ENCODE results near the gene CTIF.

CTIF gene

GRCh38 chr18:48824231-48824970, 285.6 kb downstream of the CTIF start:
- Histone ChIP-seq H3K36me3 (replicated peaks; ENCODE audit: insufficient read depth, low read length) (no peaks in the 10 kb centered on the region), H3K9me2 (replicated peaks; ENCODE audit: insufficient read depth, low read length) (no peaks in the 10 kb centered on the region), H3K27ac (ENCODE audit: low read length) (no peak overlapping the region), H3K4me3 (ENCODE audit: low read length) (no peak overlapping the region), H3K4me1 (ENCODE audit: low read length) (peaks cover 4% of the 10 kb centered on the region; the same call in 1 of the 2 replicates), H3K79me2 (ENCODE audit: low read length) (no peaks in the 10 kb centered on the region), H3F3A (ENCODE audit: insufficient read depth, low read length) (no peaks in the 10 kb centered on the region), H4K20me1 (ENCODE audit: insufficient read depth, low read length) (no peaks in the 10 kb centered on the region), H2AFZ (ENCODE audit: low read length) (no peak overlapping the region), H3K9ac (ENCODE audit: low read length) (no peak overlapping the region), H3K27me3 (replicated peaks; ENCODE audit: insufficient read depth, low read length) (no peaks in the 10 kb centered on the region), H3K9me3 (replicated peaks; ENCODE audit: insufficient read depth, low read length) (no peaks in the 10 kb centered on the region), H3K4me2 (ENCODE audit: low read depth, low read length) (no peak overlapping the region)
- no peak for DNase-seq
- no peak for TF ChIP-seq EZH2phosphoT487 (IDR thresholded peaks at IDR 0.05; ENCODE audit: low read length)
- TF ChIP-seq EZH2 (optimal IDR thresholded peaks at IDR 0.05; ENCODE audit: low read depth, low read length), result no peak
- no peak for TF ChIP-seq CTCF (IDR thresholded peaks at IDR 0.05; ENCODE audit: low read length)

- H3K4me3 ChIP-seq (ENCODE audit: low read length), result no peak overlapping the region
- H3K79me2 ChIP-seq (ENCODE audit: low read length), result no peaks in the 10 kb centered on the region
- no peak overlapping the region for H3K9ac ChIP-seq (ENCODE audit: low read length)
- TF ChIP-seq EZH2phosphoT487 (IDR thresholded peaks at IDR 0.05; ENCODE audit: low read length), result no peak
- TF ChIP-seq EZH2 (optimal IDR thresholded peaks at IDR 0.05; ENCODE audit: low read depth, low read length), result no peak
- no peak for TF ChIP-seq CTCF (IDR thresholded peaks at IDR 0.05; ENCODE audit: low read length)
- H4K20me1 ChIP-seq (ENCODE audit: insufficient read depth, low read length), result no peaks in the 10 kb centered on the region
- H3K27me3 ChIP-seq (replicated peaks; ENCODE audit: insufficient read depth, low read length), result no peaks in the 10 kb centered on the region
- H3K9me3 ChIP-seq (replicated peaks; ENCODE audit: insufficient read depth, low read length), result no peaks in the 10 kb centered on the region
- H3F3A ChIP-seq (ENCODE audit: insufficient read depth, low read length), result no peaks in the 10 kb centered on the region
- DNase-seq, result no peak
- no peak overlapping the region for H2AFZ ChIP-seq (ENCODE audit: low read length)
- no peak overlapping the region for H3K4me2 ChIP-seq (ENCODE audit: low read depth, low read length)
- H3K36me3 ChIP-seq (replicated peaks; ENCODE audit: insufficient read depth, low read length), result no peaks in the 10 kb centered on the region
- H3K9me2 ChIP-seq (replicated peaks; ENCODE audit: insufficient read depth, low read length), result no peaks in the 10 kb centered on the region
- peaks cover 4% of the 10 kb centered on the region; the same call in 1 of the 2 replicates for H3K4me1 ChIP-seq (ENCODE audit: low read length)
- H3K27ac ChIP-seq (ENCODE audit: low read length), result no peak overlapping the region
Measured at GRCh38 chr18:48825101-48825745, 286.4 kb downstream of the CTIF start.

- H3K27ac ChIP-seq (ENCODE audit: low read length), result no peak overlapping the region
- no peaks in the 10 kb centered on the region for H3F3A ChIP-seq (ENCODE audit: insufficient read depth, low read length)
- H3K9ac ChIP-seq (ENCODE audit: low read length), result no peak overlapping the region
- H3K9me3 ChIP-seq (replicated peaks; ENCODE audit: insufficient read depth, low read length), result no peaks in the 10 kb centered on the region
- no peaks in the 10 kb centered on the region for H4K20me1 ChIP-seq (ENCODE audit: insufficient read depth, low read length)
- TF ChIP-seq EZH2phosphoT487 (IDR thresholded peaks at IDR 0.05; ENCODE audit: low read length), result no peak
- no peak for TF ChIP-seq EZH2 (optimal IDR thresholded peaks at IDR 0.05; ENCODE audit: low read depth, low read length)
- no peak for TF ChIP-seq CTCF (IDR thresholded peaks at IDR 0.05; ENCODE audit: low read length)
- no peak overlapping the region for H3K4me3 ChIP-seq (ENCODE audit: low read length)
- DNase-seq, result no peak
- no peaks in the 10 kb centered on the region for H3K79me2 ChIP-seq (ENCODE audit: low read length)
- H3K27me3 ChIP-seq (replicated peaks; ENCODE audit: insufficient read depth, low read length), result no peaks in the 10 kb centered on the region
- no peaks in the 10 kb centered on the region for H3K9me2 ChIP-seq (replicated peaks; ENCODE audit: insufficient read depth, low read length)
- no peak overlapping the region for H3K4me2 ChIP-seq (ENCODE audit: low read depth, low read length)
- peaks cover 4% of the 10 kb centered on the region; the same call in 1 of the 2 replicates for H3K4me1 ChIP-seq (ENCODE audit: low read length)
- no peaks in the 10 kb centered on the region for H3K36me3 ChIP-seq (replicated peaks; ENCODE audit: insufficient read depth, low read length)
- H2AFZ ChIP-seq (ENCODE audit: low read length), result no peak overlapping the region
Measured at GRCh38 chr18:48826271-48826670, 287.4 kb downstream of the CTIF start.

All from MM.1S (cell line).